ENCODE measurements around the gene RHOT2.

RHOT2 gene

DNA sequence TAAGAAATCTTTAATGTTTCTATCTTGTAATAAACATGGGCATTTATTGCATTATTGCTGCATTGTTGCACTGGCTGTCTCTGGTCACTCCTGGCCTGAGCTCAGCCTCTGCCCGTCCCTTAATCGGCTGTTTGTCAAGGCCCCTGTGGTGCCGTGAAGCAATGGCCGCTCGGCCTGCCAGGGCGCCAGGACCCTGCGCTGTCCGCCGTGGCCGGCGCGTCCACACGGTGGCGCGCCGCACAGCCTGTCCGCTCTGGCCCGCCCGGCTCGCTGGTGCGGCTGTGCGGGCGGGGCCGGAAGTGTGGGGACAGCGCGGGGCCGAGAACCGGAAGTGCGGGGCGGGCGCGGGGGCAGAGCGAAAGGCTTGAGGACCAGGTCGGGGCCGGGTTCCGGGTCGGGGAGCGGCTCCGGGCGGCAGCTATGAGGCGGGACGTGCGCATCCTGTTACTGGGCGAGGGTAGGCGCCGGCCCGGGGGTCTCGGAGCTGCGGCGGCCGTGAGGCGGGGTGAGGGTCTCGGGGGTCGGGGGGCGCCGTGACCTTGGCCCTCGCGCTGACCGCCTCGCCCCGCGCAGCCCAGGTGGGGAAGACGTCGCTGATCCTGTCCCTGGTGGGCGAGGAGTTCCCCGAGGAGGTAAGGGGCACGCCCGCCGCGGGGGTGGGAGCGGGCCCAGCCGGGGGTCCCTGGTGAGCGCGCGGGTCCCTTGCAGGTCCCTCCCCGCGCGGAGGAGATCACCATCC, at the start of gene RHOT2:
RHOT2 (plus strand) TSS at position 353 of the 739 bp plus-strand sequence; CDS start at position 421, 68 bp downstream.
- DNase-seq (ENCODE audit: low read depth, low spot score), result peak; percentile 71

DNA sequence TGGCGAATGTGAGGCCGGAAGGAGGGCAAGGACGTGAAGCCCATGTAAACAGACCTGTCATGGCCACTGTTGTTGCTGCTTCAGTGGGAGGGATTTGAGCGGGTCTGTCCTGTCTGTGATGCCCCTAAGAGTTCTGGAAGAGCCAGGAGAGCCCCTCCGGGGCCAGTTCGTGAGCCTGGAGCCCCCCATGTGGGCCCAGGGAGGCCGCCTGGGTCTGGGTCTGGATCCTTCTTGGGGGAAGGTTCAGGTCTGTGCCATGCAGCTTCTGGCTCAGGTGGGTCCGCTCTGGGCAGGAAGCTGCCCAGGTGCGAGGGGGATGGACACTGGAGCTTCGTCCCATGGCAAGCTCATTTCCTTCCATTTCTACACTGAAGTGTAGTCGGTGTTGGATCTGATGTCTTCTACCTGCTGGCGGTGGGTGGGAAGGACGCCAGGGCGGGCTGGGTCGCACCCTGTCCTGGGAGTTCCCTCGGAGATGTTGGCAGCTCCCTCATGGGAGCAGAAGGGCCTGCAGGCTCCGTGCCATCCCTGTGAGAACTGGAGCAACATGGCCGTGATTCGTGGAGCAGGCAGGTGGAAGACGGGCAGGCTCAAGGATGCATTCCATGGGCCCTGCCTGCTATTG, 48.3 kb upstream of the RHOT2 start:
- DNase-seq (ENCODE audit: low read depth, low spot score), result no peak

DNA sequence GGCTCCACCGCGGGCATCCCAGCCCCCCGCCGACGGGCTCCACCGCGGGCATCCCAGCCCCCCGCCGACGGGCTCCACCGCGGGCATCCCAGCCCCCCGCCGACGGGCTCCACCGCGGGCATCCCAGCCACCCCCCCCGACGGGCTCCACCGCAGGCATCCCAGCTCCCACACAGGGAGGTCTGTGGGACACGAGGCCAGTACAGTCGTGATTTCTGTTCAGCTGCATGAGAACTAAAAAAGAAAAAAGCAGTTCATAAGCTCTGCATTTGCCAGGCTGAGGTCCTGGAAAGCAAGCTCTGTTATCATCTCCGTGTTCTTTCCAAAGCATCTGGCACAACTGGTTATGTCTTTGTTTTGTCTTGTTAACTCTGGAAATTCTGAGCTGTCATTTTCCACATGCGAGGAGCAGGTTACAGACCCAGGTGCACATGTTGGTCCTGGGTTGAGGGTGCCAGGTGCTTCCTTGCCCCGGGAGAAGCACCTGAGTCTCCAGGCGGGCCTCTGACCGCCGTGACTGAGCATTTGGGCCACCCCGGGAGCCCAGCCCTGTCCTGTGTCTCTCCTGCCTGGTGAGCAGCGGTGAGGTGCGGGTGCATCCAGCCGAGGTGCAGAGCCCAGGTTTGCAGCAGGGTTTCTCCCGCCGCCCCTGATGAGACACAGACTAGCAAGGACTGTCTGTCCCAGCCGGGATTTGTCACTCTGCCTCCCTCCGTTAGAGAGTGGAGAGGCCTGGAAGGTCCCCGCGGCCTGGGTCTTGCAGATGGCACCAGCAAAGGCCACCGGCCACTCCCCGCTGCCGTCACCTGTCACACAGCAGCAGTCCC, 47.0 kb upstream of the RHOT2 start:
- DNase-seq (ENCODE audit: low read depth, low spot score), result no peak

DNA sequence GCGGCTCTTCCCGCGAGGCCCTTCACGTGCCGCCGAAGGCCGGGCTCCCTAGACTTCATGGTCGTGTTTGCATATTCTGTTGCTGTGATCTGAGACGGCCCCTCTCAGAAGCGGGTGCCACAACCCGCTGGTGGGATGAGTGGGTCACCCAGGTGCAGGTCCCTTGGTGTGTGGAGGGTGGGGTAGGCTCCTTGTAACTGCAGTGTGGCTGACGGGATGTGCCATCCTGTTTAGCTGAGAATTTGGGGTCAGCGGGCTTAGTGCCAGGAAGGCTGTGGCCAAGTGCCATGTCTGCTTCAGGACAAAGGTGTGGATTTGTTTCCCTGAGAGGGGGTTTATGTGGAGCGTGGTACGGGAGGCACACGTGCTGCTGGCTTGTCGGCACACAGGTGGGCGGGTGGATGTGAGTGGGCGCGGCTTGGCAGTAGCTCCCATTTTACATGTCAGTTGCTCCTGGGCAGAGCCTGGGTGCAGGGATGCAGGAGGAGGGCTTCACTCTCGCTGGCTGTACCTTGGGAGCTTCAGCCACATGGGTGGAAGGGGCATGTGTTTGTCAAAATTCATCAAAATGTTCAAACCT, 46.3 kb upstream of the RHOT2 start:
- no peak for DNase-seq (ENCODE audit: low read depth, low spot score)

DNA sequence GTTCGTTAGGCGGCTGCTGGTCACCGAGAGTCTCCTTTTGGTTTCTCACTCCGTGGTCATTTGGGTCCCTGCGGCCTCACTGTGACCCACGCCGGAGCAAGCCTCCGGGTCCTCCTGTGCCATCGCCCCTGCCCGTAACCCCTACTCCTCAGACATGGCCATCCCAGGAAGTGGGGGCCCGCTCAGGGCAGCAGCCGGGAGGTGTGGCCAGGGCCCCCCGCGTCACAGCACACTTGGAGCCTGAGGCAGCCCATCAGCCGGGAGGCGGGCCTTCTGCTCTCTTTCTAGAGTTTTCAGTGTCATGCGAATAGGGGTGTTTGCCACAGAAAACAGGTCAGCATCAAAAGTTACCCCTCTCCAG, 45.0 kb upstream of the RHOT2 start:
- no peak for DNase-seq (ENCODE audit: low read depth, low spot score)

DNA sequence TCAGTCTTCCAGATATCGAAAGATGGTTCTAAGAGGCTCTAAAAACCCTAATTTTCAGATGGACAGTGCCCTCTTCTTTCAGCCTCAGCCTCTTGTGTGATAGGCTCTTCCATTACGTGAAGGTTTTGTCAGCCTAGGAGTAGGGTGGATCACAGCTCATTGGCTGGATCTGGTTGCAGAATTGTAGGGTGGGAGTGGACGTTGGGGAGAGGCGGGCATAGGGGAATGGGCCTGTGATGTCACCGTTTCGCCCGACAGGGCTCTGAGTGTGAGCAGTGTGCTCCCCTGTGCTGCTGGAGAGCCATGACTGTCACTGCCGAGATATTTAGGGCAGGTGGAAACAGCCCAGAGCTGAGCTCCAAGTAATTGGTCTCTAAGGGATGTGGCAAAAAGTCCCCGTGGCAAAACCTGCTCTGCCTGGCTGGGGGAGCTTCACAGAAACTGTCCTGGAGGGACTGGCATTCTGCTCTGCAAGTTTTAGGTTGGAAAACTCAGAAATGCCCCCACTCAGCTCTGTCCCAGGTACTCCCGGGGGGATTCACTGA, 43.3 kb upstream of the RHOT2 start:
- no peak for DNase-seq (ENCODE audit: low read depth, low spot score)

DNA sequence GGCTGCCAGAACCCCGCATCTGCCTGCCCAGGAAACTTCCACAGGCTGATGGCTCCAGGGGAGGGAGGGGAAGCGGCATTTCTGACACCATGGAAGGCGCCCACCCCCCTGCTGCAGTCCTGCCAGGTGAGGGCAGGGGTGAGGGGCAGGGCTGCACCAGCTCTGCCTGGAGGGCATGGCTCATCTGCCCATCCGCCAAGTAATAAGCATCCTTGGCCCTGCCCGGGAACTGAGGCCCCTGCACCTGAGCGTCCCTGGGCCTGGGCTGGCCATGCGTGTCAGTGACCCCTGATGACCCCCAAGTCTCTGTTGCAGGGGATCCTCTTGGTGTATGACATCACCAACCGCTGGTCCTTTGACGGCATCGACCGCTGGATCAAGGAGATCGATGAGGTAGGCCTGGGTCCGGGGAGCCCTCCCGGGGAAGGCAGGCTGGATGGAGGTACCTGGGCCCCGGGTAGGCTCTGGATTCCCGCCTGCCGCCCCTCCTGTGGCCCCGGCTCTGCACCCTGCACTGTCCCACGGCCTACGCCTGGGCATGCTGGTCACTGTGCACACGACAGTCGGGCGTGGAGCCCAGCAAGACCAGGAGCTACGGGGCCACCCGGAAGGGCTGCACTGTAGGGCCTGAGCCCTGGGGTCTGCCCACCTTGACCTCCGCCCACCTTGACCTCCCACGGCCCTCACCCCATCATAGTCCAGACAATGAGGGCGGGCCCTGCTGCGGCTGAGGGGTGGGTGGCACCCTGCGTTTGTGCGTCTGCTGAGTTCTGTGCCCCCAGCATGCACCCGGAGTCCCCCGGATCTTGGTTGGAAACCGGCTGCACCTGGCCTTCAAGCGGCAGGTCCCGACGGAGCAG, 42.6 kb upstream of the RHOT2 start:
- DNase-seq (ENCODE audit: low read depth, low spot score), result no peak

DNA sequence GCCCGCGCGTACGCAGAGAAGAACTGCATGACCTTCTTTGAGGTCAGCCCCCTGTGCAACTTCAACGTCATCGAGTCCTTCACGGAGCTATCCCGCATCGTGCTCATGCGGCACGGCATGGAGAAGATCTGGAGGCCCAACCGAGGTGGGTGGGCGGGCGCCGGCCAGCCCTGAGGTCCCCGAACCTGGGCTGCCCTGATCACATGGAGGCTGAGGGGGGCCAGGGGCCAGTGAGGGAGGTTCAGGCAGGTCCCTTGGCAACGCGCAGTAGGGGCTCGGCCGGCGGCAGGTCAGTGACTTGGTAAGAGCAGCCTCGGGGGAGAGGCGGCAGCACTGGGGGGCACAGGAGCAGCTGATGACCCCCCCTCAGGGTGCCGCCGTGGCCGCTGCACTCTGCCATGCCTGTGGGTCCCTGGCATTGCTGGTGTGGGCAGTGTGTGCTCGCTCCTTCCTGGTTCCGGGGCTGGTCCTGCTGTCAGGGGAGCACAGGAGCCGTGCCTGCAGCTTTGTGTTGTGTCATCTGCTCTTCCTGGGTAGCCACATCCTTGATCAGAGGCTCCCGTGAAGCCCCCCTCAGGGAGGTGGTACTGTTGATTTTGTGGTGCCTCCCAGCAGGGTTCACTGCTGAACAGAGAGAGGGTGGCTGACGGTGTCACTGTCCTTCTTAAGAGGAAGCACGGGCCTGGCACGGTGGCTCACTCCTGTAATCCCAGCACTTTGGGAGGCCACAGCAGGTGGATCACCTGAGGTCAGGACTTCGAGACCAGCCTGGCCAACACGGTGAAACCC, 41.8 kb upstream of the RHOT2 start:
- no peak for DNase-seq (ENCODE audit: low read depth, low spot score)

DNA sequence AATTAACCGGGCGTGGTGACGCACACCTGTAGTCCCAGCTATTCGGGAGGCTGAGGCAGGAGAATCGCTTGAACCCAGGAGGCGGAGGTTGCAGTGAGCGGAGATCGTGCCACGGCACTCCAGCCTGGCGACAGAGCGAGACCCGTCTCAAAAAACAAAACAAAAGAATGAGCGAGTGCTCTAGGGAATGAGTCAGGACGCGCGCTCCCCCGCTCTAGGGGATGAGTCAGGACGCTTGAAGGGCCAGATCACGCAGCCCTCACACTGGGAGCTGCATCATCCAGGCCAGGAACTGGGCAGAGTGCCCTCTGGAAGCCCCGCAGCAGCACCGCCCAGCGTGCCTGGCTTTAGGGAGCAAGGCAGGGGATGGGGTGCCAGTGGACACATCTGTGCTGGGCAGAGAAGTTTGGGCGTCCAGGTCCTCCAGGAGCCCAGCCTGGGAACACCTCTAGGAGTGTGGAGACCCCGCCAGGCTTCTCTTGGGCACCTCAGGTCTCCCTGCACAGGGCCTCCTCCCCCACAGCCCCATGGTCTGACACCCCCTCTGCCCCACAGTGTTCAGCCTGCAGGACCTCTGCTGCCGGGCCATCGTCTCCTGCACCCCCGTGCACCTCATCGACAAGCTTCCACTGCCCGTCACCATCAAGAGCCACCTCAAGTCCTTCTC, 41.0 kb upstream of the RHOT2 start:
- peak; percentile 84 for DNase-seq (ENCODE audit: low read depth, low spot score)

DNA sequence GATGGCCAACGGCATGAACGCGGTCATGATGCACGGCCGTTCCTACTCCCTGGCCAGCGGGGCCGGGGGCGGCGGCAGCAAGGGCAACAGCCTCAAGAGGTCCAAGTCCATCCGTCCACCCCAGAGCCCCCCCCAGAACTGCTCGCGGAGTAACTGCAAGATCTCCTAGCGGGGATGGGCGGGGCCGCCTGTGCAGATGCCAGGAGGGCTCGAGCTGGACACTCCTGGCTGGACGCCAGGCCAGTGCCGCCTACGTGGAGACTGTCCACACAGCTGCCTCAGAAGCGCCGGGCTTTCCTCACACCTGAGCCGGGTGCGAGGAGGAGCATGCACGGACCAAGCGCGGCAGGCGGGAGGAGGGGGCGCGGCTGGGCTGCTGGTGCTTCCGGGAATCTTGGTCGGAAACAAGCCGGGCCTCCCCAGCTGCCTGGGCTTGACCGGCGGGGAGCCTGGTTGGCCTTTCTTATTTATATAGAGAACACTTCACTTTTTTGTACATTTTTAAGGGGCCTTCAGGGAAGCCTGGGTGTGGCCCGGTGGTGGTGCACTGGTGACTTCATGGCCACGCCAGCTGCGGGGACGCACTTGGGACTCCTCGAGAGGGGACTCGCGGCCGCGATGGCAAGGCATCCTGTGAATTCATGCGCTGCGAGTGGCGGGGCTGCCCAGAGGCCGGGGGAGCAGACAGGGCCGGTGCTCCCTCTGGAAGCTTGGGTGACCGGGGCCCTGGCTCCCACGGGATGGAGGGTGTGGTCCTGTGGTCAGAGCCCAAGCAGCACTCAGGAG, 40.3 kb upstream of the RHOT2 start:
- no peak for DNase-seq (ENCODE audit: low read depth, low spot score)

DNA sequence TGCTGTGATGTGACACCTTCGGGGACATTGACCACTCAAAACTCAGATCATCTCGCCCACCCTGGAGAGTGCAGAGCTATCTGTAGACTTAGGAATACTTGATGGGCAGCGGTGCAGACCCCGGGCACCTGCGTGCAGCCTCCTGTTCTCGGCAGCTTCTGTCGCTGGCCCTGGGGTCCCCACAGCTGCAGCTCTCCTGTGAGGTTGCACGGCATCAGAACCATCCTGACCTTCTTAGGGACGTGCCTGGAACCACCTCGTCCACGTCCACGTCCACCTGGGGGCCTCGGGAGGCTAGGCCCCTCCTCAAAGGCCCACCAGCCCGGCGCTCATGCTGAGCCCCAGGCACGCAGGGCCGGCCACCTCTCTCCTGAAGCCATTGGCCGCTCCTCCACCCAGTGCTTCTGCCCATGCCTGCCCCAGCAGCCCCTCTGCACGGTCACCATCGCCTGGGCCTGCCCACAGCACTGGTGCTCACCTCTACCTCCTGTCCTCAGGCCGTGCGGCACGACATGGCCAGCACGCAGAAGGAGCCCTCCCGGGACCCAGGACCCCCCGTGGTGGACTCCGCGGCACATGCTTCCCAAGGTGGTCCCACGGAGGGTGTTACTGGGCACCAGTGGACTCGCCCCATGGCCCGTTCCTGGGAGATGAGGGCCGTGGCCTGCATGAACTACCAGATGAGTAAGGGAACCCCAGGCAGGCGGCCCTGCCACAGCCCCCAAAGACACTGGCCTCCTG, 39.4 kb upstream of the RHOT2 start:
- DNase-seq (ENCODE audit: low read depth, low spot score), result no peak

DNA sequence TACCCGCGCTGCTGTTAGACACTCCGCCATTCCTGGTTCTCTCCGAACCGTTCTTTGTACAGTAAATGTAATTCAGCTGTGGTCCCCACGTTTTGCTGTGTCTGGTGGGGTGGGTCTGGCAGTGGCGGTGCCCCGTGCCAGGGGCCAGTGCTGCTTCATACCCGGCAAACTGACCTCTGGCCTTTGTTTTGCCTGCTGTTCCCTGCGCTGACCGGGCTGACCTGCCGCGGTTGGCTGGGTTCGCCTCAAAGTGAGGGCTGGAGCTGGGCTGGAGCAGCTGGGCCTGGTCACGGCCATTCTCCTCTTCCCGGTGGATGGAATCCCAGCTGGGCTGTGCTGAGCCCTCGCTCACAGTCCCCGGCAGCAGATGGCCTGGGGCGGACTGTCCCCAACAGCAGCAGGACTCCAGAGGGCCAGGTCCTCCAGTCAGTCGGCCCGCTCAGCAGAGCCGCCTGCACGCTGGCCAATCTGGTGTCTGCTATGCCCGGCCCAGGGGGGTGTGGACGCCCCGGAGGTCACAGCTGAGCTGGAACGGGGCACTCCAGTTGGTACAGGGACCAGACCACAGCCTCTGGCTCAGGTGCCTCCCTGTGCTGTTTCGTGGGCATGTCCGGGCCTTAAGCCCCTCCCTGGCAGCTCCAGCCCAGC, 38.6 kb upstream of the RHOT2 start:
- DNase-seq (ENCODE audit: low read depth, low spot score), result no peak

DNA sequence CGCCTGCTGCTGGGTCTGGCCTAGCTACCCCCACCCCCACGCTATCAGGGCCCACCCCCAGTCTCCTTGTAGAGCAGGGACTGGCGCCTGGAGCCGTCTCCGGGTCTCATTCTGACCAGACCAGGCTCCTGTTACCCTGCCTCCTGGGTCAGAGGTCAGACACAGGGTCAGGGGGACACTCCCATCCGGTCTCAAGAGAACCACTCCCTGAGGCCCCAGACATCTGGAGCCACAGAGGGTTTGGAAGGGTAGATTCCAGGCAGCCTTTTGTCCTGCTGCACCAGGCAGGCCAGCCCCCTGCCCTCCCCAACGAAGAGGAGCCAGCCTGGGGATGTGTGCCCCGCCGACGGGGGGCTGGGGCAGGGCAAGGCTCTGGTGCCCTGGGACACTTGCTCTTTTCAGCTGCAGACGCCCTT, 38.1 kb upstream of the RHOT2 start:
- no peak for DNase-seq (ENCODE audit: low read depth, low spot score)

DNA sequence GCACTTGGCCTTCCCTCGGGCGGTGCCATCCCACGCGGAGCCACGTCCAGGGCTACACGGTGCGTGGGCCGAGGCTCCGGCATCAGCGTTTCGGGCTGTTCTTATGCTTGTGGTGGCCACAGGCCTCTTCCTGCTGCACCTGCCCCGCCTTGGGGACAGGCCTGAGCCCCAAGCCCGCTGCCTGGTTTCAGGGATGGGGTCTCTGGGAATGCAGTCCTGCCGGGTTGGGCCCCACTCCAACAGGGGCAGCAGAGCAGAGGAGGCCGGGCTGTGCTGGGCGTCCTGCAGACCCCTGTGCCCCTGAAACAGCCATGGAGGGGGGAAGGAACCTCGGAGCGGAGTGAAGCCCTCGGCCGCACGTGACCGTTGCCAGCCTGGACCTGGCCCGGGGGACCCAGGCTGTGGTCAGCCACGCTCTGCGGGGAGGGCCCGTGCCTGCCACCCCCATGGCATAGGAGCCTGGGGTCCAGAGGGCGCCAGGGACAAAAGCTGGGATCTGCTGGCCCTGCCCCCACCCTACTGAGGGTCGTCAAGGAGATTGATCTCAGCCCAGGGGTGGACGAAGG, 37.6 kb upstream of the RHOT2 start:
- no peak for DNase-seq (ENCODE audit: low read depth, low spot score)

DNA sequence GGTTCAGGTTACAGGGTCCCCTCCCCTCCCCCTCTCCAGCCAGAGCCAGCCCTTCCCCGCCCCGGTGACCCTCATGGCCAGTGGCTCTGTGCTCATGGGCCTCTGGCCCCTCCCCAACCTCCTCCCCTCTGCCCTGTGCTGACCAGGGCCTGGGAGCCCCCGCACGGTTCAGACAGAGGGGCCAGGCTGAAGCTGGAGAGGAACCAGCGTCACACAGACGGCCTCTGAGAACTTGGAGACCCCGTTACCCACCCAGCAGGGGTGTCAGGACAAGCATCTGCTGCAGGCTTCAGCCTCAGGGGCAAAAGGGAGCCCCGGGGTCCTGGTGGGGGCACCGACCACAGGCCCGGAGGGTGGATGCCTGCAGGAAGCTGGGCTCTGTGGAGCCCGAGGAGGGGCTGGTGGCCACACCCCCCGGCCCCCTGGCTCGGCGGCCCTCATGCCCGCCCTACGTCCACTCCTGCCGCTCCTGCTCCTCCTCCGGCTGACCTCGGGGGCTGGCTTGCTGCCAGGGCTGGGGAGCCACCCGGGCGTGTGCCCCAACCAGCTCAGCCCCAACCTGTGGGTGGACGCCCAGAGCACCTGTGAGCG, 37.0 kb upstream of the RHOT2 start, which contains the start of gene WFIKKN1:
WFIKKN1 (plus strand) TSS at position 171 of the 591 bp plus-strand sequence; CDS start at position 440, 269 bp downstream.
- DNase-seq (ENCODE audit: low read depth, low spot score), result no peak

DNA sequence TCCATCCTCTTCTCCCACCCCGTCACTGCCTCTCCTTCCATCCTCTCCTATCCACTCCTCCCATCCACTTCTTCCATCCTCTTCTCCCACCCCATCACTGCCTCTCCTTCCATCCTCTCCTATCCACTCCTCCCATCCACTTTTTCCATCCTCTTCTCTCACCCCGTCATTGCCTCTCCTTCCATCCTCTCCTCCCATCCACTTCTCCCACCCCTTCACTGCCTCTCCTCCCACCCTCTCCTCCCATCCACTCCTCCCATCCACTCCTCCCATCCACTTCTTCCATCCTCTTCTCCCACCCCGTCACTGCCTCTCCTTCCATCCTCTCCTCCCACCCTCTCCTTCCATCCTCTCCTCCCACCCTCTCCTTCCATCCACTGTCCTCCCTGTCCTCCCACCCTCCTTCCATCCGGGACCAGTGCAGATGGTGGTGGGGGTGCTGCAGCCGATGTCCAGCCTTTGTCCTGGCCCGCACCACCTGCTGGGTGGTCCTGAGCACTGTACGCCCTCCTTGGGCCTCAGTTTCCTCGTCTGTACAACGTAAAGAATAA, 36.0 kb upstream of the RHOT2 start:
- no peak for DNase-seq (ENCODE audit: low read depth, low spot score)

Data from smooth muscle cell of the brain vasculature (primary cell).